HG03025 (cell line): Measurements from ENCODE around the gene SAMD4B.

Experiments used
- ATAC-seq: cut with Tn5 transposase; IDR thresholded peaks from one replicate; pipeline ENCODE4 v1.9.1; 2021; ENCODE audit warnings: mild to moderate bottlenecking, moderate library complexity; ENCODE audit not compliant: unreplicated experiment, low FRiP score

The SAMD4B gene

DNA sequence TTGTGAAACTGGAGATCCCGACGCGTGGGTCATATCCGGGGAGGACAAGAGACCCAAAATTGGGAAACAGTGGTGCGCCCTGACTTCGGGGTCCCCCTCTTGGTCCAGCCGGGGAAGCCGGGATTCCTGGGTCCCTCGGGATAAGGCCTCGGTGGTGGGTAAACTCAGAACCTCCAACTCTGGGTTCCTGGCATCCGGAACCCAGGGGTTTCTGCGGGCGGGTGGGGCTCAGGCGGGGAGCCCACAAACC is 65.1 kb downstream of the SAMD4B start:
- ATAC-seq = no peak

DNA sequence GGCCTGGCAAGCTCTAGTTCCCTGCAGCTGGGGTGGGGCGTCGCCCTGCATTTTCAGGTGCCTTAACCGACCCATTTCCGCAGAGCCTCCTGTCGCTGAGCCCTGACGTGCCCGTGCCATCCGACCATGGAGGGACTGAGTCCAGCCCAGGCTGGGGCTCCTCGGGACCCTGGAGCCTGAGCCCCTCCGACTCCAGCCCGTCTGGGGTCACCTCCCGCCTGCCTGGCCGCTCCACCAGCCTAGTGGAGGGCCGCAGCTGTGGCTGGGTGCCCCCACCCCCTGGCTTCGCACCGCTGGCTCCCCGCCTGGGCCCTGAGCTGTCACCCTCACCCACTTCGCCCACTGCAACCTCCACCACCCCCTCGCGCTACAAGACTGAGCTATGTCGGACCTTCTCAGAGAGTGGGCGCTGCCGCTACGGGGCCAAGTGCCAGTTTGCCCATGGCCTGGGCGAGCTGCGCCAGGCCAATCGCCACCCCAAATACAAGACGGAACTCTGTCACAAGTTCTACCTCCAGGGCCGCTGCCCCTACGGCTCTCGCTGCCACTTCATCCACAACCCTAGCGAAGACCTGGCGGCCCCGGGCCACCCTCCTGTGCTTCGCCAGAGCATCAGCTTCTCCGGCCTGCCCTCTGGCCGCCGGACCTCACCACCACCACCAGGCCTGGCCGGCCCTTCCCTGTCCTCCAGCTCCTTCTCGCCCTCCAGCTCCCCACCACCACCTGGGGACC is 65.6 kb downstream of the SAMD4B start:
- ATAC-seq = no peak

DNA sequence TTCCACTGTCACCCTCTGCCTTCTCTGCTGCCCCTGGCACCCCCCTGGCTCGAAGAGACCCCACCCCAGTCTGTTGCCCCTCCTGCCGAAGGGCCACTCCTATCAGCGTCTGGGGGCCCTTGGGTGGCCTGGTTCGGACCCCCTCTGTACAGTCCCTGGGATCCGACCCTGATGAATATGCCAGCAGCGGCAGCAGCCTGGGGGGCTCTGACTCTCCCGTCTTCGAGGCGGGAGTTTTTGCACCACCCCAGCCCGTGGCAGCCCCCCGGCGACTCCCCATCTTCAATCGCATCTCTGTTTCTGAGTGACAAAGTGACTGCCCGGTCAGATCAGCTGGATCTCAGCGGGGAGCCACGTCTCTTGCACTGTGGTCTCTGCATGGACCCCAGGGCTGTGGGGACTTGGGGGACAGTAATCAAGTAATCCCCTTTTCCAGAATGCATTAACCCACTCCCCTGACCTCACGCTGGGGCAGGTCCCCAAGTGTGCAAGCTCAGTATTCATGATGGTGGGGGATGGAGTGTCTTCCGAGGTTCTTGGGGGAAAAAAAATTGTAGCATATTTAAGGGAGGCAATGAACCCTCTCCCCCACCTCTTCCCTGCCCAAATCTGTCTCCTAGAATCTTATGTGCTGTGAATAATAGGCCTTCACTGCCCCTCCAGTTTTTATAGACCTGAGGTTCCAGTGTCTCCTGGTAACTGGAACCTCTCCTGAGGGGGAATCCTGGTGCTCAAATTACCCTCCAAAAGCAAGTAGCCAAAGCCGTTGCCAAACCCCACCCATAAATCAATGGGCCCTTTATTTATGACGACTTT is 66.4 kb downstream of the SAMD4B start:
- ATAC-seq = no peak

DNA sequence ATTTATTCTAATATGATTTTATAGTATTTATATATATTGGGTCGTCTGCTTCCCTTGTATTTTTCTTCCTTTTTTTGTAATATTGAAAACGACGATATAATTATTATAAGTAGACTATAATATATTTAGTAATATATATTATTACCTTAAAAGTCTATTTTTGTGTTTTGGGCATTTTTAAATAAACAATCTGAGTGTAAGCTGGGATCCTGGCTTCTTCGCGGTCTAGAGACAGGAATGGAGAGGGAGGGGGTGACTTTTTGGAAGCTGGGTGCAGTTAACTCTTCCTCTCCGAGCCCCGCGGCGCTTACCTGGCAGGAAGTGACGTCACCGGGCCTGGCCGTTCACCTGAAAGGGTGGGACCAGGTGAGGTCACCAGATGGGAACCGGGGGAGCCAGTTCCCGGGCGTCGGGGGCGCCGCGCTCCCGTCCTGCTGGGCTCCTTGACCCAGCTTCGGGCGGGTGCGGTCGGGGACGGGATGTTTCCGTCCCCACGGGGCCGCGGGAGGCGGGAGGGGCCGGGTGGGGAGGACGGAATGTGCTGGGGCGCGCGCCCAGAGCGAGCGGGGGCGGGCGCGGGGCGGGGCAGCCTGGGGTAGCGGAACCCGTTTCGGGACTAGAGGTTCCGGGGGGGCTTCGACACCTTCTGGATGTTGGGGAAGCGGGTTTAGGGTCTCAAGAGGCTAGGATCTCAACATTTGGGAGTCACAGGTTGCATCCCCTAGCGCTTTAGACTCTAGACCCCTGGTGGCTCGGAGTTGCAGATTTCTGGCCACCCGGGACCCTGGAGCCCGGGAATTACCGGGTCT is 67.2 kb downstream of the SAMD4B start:
- no peak for ATAC-seq

DNA sequence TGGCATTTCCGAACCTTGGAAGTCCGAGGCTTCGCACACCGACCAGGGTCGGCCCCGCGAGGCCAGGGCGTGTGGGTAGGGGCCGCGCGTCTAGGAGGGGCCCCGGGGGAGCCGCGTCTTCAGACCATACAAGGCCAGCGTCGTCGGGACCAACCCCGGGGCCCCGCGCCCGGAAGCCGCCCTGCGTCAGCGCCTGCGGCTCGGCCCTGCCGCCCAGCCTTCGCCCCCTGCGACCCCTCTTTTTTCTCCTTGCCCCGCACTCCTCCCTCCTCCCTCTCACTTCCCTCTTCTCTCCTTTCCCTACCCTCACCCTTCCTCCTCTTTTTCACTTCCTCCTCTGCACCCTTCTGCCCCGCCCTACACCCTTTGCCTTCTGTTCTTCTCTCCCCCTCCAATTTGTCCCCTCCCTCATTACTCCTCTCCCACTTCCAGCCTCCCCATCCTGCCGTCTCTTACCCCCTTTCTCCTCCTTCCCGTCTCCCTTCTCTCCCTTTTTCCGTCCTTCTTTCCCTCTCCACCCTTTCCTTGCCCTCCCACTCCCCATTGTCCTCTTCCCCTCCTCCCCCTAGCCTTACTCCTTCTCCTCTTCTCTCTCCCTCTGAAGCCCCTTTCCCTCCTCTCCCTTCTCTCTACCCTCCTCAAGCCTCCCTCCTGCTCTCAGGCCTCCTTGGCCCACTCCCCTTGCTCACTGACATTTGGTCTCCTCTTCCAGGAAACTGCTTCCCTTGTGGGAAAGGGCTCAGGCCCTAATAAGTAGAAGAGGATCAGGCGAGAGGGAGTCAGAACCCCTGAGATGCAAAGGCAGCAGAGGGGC is 68.0 kb downstream of the SAMD4B start:
- ATAC-seq = no peak

DNA sequence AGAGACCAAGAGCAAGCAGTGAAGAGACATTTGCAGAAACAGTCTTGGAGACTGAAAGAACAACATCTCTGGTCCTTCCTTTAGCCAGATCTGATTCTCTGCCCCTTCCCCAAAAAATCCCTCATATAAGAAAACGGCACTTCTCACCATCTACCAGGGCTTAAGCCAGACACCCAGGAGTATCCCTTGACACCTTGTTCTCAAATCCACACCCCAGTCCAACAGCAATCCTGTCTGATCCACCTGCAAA is 68.5 kb downstream of the SAMD4B start:
- ATAC-seq = no peak

DNA sequence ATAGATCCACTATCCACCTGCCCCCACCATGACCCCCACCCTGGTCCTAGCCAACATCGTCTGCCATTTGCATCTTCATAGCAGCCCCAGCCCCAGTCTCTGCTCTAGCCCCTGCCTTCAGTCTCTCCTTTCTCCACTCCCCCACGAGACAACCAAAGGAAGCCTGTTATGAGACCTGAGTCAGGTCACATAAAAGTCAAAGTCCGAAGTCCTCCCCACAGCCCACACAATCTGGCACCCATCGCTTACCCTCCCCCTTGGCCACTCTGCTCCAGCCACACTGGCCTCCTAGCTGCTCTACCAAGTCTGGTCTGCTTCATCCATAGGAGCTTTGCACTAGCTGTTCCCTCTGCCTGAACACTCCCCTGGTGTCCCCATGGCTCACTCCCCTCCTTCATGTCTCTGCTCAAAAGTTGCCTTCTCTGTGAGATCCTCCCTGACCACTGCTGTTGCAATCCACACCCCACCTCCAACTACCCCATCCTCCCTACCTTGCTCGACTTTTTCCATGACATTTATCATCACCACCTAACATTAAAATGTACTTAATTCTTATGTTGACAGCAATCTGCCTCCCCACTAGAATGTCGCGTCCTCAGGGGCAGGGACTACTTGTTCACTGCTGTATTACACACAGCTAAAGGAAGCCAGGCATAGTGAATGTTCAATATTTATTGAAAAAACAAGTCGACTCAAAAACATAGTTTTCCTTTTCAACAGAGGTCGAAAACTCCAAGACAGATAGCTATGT is 69.0 kb downstream of the SAMD4B start:
- ATAC-seq = no peak

DNA sequence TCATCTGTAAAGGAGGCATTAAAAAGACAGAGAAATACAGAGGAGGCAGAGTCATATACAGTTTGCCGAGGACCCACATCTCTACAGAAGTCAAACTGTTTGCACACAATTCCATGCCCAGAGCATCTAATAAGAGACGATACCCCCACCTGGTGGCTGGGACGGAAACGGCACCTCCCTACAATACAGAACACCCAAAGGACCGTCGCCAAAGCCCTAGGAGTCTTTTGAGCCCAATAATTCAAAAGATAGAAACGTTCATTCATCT is 69.5 kb downstream of the SAMD4B start:
- ATAC-seq = peak; percentile 13

DNA sequence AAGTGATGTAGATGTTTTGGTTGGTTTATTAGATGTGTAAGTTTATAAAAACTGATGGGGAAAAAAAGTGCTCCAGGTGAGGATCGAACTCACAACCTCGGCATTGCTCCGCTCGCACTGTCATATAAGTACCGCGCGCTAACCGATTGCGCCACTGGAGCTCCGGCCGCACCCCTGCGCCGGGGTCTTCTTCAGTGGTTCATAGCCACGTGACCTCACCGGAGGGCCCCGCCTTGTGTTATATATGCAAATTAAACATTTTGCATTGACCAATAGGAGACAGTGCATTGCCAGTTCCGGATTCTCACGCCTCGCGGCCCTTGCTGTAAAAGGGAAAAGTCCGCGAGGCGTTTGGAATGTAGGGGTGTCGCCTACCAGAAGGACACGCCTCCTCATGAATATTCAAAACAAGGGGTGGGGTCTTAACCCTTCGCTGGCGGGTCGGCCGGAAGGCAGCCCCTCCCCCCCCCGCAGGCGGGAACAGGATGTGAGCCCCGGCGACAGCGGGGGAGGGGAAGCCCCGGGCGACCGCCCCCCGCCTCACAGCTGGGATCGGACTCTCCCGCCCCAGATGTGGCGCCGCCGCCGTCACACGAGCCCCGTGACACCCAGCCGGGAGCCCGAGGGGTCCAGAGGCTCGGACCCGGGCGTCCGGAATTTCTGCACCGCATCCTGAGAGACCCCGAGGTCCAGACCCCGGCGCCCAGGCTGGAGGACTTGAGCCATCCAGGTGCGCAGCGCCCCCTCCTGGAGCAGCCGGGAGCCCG is 70.1 kb downstream of the SAMD4B start, which contains the start of gene PLEKHG2:
Gene PLEKHG2 (plus strand): TSS at position 570 of the 767 bp plus-strand sequence. CDS start 1,418 bp downstream, outside the sequence.
- ATAC-seq = peak; percentile 58

DNA sequence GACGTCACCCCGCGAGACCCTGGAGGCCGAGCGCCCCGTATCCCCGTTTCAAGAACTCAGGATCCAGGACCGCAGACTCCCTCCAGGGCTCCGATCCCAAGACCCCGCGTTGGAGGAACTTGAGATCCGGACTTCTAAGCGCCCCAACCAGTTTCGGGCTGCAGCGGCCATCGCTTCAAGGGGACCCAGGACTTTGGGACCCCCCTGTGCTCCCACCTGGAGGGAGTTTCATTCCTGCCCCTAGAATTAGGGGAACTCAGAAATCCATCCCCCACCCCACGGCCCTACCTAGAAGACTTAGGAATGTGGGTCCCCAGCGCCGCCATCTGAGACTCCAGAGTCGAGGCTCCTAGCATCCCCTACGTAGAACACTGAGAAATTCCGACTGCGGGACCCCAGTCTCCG is 70.6 kb downstream of the SAMD4B start:
- ATAC-seq = no peak

DNA sequence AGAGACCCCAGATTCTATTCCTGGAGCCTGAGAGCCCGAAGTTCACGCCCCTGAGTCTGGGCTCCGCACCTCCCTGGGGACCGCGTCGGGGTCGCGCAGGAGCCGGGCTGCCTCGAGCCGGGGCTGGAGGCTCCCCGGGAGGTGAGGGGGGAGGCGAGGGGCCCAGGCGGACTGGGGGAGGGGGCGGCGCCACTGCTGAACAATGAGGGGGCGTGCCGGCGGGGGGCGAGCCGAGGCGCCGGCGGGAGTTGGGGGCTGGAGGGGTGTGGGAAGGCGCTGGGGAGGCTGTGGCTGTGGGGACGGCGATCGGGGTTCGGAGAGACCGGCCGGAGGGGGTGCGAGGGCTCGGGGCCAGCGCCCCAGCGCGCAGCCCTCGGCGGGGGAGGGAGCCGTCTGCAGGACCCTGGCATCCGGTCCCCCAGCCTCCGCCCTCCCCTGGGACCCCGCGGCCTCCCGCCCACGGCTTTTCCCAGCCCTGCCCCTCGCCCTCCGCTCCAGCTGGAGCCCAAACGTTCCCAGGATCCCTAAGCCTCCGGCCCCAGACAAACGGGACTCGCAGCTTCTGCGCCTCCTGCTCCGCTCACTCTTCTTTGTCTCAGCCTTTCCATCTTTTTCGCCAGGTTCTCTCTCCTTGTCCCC is 71.2 kb downstream of the SAMD4B start:
- no peak for ATAC-seq

DNA sequence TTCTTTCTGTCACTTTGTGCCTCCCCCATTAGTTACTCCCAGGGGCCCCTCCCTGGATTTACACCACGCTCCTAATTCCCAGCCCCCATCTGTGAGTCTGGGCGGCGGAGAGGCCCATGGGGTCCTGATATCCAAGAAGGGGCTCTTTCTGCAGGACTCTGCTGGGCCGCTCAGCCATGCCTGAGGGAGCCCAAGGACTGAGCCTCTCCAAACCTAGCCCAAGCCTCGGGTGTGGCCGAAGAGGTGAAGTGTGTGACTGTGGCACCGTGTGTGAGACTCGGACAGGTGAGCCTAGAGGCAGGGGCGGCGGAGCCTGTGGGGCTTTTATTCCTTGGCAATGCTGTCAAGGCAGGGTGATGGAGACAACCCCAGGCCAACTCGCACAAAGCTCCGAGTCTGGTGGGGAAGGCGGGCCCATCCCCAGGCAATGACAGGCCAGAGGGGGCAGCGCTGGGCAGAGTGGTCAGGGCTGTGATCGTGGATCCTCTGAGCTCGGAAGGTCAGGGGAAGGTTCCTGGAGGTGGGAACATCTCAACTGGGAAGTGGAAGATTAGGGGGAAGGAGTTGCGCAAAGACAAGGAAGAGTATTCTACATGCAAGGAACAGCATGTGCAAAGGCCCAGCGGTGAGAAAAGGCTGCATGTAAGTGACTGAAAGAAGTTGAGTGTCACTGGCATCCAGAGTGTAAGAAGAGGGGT is 71.8 kb downstream of the SAMD4B start:
- ATAC-seq = no peak

DNA sequence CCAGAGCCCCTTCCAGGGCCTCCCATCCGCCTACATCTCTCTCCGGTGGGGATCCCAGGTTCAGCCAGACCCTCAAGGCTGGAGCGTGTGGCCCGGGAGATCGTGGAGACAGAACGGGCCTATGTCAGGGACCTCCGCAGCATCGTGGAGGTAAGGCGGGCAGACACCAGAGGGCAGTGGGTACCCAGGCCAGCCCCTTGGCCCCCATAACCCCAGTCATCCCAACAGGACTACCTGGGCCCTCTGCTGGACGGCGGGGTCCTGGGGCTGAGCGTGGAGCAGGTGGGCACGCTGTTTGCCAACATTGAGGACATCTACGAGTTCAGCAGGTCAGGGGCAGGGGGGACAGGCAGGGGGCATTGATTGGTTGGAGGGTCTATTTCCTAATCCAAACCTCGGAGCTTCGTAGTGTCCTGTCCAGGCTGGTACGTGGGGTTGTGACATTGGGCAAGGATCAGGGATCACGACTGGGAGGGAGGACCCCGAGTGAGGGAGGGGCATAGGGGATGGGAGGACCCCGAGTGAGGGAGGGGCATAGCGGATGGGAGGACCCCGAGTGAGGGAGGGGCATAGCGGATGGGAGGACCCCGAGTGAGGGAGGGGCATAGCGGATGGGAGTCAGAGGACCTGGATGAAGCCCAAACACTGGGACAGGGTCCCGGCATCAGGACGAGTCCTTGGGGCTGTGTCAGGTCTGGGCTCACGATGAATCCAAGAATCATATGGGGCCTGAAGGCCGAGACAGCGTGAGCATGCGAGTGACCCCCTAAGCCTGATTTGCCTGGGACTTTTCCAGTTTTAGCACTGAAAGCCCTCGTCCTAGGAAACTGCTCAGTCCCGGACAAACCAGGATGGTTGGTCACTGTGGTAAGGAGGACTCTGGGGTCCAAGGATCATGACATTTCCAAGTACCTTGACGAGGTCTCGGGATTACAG is 73.2 kb downstream of the SAMD4B start:
- no peak for ATAC-seq

DNA sequence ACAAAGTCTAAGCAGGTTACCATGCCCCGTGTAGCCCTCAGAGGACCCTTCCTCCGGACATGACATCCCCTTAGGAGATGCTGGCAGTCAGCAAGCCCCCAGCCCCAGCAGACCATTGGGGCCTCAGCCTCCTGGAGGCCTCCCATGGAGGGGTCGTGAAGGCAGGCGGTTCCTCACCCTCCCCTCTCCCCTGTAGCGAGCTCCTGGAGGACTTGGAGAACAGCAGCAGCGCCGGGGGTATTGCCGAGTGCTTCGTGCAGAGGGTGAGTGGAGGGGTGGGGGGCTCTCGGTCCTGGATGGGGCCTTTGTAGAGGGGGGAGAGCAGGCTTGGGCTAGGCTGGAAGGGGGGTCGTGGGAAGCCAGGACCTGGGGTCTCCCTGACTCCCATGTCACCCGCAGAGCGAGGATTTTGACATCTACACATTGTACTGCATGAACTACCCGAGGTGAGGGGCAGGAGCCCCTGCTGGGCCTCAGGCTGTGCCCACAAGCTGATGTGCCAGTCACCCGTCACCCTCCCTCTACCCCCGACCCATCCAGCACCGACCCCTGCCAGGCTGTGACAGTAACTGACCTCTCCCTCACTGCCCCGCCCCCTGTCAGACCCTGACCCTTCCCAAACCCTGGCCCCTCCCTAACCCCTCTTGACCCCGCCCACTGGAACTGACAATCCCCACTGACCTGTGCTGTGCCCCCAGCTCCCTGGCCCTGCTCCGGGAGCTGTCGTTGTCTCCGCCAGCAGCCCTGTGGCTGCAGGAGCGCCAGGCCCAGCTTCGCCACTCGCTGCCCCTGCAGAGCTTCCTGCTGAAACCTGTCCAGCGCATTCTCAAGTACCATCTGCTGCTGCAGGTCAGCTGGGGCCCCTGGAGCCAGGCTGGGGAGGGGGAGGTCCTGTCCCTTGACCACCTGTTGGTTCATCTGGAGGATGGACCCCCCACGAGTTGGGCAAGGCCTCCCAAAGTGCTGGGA is 74.2 kb downstream of the SAMD4B start:
- ATAC-seq = no peak

DNA sequence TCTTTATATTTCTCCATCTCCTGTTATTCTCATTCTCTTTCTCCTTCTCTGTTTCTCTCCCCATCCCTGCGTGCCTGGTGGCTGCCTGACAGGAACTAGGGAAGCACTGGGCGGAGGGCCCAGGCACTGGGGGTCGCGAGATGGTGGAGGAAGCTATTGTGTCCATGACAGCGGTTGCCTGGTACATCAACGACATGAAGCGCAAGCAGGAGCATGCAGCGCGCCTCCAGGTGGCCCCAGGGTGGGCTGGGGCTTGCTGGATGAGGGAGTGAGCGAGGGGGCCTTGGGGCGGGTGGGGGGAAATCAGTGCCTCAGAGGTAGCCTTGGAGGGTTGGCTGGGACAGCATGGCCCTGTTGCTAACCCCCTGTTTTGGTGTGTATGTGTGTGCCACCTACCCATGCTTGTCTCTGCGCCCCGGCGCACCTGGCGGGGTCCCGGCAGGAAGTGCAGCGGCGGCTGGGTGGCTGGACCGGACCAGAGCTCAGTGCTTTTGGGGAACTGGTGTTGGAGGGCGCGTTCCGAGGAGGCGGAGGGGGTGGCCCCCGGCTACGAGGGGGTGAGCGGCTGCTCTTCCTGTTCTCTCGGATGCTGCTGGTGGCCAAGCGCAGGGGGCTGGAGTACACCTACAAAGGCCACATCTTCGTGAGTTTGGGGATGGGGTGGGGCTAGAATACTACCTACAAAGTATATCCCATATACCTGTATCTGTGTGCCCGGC is 75.4 kb downstream of the SAMD4B start:
- ATAC-seq = no peak

DNA sequence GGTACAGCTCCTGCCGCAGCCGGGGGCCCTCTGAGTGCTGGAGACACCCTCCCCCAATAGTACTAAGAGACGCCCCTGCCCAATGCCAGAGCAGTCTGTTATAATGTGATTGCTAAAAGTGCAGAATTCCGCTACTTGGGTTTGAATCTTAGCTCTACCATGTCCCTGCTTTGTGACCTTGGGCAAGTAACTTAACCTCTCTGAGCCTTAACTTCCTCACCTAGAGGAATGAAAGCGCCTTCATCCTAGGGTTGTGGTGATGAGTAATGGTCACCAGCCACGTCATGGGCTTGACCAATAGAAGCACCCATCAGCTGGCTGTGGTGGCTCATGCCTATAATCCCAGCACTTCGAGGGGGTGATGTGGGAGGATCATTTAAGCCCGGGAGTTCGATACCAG is 76.8 kb downstream of the SAMD4B start:
- ATAC-seq = no peak
